GM18909 (cell line): ENCODE measurements around the gene CRYZ.
A peak's percentile ranks its signal among the peaks of the same experiment; 100 is the strongest.

Experiments used
- ATAC-seq: cut with Tn5 transposase; IDR thresholded peaks from one replicate; pipeline ENCODE4 v1.9.1; 2021; ENCODE audit warnings: mild to moderate bottlenecking; ENCODE audit not compliant: unreplicated experiment, poor library complexity

The CRYZ gene

DNA sequence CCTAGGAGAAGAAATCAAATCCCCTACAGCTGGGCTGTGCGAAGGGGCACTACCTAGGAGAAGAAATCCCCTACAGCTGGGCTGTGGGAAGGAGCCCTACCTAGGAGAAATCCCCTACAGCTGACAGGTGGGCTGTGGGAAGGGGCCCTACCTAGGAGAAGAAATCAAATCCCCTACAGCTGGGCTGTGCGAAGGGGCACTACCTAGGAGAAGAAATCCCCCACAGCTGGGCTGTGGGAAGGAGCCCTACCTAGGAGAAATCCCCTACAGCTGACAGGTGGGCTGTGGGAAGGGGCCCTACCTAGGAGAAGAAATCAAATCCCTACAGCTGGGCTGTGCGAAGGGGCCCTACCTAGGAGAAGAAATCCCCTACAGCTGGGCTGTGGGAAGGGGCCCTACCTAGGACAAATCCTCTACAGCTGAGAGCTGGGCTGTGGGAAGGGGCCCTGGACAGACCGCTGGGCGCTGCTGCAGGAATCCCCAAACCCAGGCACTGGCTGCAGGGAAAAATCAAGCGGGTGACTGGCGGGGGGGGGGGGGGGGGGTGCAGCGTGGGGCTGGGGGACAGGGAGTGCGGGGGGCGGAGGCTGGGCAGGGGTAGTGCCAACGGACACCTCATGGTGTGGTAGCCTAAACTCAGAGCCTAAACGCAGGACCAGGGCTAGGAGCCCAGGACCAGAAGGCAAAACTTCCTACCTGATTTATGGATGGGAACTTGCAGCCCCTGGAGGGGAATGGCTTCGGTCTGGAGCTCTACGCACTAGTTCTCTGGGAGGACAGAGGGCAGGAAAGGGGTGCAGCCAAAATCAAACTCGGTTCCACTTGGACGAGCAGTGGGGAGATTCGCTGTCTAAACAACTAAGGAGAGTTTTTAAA, 541 bp downstream of the CRYZ start:
- ATAC-seq = peak; percentile 16

DNA sequence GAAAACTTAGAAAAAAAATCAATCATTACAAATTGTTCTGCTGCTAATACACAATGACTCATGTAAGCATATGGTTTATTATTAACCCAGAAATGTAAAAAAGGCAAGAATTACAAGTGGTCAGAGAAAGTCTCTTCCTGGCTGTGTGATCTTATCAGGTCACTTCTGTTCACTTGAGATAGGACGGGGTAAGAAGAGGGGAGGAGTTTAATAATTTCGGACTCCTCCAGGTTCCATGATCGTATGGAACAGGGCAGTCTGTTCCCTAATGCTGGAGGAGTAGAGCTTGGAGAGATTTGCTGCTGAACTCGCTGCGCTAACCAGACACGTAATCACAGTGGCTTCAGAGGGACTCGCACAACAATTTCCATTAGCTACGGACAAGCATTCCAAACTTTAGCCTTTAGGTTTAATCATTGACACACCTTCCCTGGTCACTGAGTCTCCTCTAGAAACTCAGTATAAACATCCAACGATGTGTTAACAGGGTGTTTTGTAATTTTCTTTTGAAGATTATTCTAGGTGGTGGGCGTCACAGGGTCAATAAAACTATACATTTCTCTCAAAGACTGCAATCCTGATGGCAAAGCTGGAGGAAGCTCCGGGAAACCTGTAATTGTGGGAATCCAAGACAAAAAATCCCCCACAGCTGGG, 1.3 kb downstream of the CRYZ start:
- ATAC-seq = peak; percentile 40

DNA sequence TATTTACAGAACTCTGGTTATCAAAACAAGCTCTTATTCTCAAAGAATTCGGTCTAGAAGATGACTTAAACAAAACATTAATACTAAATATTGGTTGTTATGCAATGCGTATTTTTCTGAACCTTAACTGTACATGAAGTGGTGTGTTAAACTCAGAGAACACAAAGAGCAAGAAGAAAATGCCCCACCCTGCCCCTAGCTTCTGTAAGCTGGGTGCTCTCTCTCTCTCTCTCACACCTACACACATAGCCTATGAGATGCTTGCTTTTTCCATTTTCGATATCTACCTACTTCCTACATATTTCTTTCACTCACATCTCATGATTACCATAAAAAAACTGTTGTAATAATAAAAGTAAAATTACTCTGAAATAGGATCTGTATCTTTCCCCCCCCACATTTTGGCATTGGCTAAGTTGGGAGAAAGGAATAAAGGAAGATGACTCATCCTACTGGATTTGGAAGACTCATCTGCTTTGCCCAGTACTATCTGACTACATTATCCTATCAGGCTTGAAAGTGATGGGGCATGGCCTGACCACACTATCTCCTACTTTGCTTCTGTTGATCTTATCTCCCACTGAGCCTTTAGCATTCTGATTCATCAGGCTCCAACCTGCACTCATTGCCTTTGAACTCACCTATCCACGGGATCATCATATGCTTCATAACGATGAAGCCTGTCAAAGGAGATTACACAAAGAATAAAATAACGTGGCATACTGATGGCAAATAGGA, 2.9 kb downstream of the CRYZ start:
- ATAC-seq = no peak

DNA sequence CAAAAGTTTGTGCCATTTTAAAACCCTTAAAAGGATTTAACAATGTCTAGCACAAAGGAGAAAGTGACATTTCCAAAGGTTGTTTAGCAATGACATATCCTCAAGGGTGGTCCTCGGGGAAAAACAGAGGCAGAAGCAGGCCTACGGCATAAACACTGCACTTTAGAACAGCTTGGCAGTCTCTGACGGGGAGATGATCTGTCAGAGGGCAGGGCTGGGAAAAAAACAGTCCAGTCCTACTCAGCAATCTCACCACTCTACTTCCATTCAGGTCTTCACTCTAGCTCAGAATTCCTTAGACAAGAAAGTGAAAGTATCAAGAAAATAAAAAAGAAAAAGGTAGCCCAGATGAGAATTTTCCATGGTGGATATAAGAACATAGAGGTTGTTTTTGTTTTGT, 4.1 kb downstream of the CRYZ start:
- no peak for ATAC-seq

DNA sequence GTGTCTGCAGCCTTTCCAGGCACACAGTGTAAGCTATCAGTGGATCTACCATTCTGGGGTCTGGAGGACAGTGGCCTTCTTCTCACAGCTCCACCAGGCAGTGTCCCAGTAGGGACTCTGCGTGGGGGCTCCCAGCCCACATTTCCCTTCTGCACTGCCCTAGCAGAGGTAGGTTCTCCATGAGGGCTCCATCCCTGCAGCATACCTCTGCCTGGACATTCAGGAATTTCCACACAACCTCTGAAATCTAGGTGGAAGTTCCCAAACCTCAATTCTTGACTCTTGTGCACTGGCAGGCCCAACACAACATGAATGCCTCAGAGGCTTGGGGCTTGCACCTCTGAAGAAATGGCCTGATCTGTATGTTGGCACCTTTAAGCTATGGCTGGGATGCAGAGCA, 6.8 kb downstream of the CRYZ start:
- ATAC-seq = no peak

DNA sequence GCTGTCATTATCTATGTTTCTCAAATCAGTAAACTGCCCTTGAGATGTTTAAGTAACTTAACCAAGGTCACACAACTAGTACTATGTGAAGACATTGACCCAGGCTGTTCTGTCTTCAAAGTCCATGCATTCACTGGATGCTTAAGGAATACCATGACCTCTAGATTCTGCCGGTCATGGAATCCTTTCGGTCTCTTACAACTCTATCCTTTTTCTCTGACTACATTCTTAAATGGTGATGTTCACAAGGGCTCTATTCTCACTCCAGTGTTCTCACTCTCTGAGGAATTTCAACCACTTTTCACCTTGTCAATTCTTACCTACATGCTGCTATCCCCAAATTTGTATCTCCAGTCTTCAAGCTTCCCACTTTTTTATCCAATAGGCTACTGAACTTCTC, 15.2 kb downstream of the CRYZ start:
- no peak for ATAC-seq

DNA sequence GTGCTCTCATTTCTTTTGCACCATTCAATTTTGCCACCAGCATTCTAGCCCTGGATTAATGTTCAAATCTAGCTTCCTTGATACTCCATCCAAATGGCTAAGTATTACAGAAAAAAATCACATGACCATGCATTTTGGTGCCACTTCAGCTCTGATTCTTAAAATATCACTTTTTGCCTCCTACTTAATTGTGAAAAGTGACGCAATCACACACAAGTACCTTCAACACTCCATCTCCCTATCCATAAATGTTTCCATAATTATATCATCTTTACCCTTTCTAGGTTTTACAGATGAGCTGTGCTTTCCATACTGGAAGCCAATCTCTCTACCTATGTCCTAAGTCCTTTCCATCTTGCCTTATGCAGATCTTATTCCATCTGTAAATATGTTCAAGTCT, 16.0 kb downstream of the CRYZ start:
- no peak for ATAC-seq

DNA sequence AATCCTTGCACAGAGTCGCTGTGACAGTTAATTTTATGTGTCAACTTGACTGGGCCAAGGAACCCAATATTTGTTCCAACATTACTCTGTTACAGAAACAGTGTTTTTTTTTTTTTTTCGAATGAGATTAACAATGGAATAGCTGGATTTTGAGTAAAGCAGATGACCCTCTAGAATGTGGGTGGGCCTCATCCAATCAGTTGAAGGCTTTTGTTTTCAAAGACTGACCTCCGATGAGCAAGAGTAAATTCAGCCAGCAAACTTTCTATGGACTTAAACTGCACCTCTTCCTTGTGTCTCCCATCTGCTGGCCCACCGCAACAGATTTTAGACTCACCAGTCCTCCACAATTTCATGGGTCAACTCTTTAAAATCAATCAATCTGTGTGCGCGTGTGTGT, 17.0 kb downstream of the CRYZ start:
- ATAC-seq = no peak

DNA sequence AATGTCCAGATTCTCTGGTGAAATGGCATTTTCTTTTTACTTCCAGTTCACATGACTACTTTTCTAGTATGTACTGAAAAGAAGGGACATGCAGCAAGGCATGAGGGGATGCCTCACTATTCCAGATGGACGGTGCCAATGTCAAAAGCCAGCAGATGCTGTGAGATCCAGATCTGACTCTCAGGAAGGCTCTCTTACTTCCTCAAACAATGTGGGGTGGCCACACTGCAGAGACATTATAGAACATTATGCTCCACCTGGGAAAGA, 17.7 kb downstream of the CRYZ start:
- ATAC-seq = no peak

DNA sequence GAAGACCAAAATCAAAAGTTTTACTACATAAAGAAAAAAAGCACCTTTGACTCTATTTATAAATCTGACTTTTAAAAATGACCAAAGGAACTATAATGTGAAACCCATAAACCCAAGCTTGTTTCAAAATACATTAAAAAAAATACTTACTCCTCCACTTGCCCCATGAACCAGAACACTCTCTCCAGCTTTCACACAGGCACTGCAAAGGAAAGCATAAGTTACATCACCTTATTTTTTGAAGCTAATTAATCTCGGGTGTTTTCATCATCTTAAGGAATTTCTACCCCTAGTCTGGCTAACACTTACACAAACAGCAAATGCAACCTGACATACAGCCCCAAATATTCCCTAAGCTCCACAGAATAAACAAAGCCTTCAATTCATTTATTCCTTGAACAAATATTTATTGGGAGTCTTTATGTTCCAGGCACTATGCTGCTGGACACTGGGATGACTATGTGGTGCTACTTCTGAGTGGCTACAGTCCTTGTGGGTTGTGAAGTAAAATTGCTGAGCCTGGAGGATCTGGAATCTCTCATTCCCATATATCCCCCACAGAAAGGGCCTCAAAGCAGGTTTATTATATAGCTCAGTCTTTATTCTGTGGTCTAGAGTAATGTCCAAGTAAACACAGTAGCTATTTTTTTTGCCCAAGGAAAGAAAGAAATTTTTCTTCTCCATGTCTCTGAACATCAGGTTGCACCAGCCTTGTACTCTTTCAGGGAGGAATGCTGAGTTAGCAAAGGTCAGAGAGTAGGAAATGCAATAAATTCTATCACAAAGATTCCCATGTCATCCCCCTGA, 18.2 kb downstream of the CRYZ start:
- peak; percentile 61 for ATAC-seq

DNA sequence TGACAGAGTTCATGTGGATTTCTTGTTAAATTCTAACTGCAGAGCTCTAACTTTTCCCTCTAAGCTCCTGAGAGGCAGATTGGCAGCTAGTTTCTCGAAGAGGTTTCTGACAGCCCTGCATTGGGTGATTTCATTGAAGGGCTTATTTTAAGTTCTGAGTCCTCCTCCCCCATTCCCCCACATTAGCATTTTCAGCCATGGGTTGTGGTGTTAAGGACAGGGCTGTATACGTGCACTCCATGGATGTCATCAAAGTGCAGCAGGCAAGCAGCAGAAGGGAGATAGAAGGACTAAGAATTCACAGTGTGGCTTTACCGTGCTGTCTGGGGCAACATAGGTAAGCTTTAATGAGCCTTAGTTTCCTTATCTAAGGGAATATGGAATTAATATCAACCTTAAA, 19.0 kb downstream of the CRYZ start:
- peak; percentile 36 for ATAC-seq

DNA sequence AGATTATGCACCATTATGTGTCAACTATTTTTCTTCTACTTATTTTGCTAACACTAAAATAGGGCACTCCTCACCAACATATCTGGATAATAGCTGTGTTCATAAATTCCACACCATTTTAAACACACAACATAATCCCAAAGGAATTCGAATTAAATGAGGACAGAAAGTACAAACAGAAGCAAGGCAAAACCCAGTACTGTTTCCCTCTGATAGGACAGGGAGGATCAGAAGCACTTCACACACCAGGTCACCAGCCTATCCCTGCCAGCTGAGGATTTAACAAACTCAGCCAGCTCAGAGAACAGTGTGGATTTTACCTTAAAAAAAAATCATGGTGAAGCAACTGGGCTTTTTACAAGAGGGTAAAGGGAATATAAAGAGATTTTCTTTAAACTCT, 20.0 kb downstream of the CRYZ start:
- ATAC-seq = no peak

DNA sequence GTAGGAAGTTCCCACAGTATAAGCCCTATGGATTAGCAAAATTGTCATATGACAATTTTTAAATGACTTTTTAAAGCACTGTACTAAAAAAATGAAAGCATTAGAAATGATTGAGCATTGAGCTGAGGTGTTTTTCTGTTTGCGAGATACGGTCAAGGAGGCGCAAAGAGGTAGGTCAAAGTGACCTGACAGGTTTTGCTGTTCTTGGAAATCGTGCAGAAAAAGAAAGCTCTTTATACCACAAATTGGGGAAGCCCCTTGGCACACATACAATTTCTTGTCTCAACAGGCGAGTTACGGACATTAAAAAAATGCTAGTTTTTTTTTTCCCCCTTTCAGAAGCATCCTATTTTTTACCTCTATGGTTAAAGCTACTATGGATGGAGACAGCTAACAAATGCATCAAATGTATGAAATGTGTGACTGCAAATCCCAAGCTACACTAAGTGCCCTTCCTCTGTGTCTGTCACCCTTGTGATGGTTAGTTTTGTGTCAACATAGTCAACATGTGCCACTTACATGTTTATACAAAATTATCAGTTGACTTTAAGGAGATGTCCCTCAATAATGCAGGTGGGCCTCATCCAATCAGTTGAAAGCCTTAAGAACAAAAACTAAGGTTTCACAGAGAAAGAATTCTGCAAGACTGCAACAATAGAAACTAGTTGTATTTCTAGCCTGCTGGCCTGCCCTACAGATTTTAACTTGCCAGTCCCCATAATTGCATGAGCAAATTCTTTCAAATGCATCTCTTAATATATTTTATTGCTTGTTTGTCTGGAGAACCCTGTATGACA, 29.3 kb downstream of the CRYZ start:
- no peak for ATAC-seq

DNA sequence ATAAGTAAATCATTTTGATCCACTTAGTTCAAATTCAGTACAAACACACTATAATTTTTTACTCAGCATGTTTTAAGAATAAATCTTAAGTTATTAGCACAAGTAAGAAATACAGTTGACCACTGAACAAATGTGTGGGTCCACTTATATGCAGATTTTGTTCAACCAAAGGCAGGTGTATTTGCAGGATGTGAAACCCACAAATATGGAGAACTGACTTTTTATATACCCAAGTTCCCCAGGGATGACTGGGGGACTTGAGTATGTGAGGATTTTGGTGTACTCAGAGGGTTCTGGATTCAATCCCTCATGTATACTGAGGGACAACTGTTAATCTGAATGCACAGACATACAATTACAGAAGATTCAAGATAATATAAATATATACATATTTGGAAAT, 33.5 kb downstream of the CRYZ start:
- ATAC-seq = peak; percentile 52

DNA sequence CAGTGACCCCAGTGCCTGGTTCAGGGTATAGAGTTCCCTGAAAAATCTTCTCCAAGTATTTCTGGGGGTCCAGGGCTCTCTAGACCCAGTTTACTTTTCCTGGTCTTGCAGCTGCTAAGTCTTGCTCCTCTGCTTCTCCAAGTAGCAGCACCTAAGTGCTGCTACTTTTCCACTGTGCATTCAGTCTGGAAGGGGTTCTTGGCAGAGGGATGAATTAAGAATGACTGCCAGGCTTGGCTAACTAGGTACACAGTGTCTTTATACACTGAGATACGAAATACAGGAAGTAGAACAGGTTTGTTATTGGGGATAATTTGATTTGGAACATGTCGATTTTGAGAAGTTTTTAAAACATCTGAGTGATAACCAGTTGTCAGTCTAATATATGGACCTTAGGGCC, 35.0 kb downstream of the CRYZ start:
- ATAC-seq = no peak

DNA sequence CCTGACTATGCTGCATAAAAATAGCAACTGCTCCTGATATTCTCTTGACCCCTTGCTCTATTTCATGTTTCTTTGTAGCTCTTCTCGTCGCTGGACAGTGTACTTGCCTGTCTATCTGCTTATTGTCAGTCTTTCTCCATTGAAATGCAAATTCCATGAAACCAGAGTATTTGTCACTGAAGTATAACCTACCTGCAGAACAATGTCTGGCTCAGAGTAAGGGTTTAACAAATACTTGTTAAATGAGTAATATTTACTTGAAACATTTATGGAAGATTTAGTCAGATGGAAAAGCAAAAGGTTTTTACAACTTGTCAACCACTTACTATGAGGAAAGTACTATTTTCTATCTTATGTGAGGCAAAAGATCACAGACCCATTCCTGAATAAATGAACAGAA, 39.4 kb downstream of the CRYZ start:
- no peak for ATAC-seq

DNA sequence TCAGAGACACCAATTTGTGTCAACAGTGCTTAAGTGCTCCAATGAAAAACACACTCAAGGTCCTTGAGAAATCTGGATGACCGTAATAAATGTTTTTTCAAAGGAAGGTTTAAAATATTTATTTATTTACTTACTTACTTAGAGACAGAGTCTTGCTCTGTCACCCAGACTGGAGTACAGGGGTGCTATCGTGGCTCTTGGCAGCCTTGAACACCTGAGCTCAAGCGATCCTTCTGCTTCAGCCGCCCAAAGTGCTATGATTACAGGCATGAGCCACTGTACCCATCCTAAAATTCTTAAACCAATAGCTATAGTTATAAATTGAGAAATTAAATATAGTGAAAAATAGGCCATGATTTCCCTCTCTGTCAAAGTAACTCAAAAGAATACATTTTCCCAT, 41.9 kb downstream of the CRYZ start:
- no peak for ATAC-seq

DNA sequence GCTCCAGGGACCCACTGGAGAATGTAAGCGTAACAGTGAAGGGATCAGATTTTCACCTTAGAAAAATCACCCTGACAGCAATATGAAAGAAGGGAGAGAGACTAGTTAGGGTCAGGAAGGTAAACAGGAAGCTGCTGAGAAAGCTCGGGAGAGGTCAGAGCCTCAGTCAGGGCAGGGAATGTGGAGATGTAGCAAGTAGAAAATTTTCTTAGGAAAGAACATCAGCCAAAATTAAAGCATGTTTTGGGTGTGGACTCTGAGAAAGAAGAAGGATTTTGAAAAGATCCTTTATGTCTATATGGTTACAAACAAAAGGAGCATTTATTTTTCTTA, 42.5 kb downstream of the CRYZ start:
- no peak for ATAC-seq

DNA sequence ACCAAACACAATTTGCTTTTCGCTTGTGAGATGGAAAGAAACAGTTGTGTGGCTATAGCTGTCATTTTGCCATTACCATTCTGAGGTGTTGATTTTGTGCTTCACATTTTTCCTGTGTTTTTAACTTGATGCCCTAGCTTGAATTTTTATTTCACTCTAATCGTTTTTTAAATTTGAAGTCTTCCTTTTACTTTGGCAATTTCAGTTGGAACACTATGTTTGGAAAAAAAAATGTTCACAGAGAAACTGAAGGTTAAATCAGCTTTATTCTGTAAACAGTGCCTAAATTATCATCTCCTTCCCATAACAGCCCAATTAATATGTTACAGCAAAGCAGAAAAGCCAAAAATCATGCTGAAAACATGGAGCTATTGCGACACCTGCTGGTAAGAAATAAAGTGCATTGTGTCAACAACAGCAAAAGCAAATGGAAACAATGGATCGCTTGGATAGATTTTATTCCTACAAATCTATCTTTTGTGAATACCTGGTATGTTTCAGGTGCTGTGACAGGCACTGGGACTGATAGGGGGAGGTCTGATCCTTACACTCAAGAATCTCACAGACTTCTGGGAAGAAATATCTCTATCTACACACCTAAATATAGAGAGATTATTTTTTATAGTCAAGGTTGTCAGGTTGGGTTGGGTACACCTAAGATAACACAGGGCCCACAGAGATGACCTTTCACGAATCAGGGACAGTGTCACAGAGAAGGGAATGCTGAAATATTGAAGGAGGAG, 43.1 kb downstream of the CRYZ start:
- peak; percentile 76 for ATAC-seq
